NCI-H146 treated with DMSO at 0.1 percent for 48 hours (cell line): ENCODE results near the gene FARP1.

ENCODE experiments used
- DNase-seq: peaks from one replicate; lab custom pipeline; 2025; ENCODE audit not compliant: unreplicated experiment; lab: John Stamatoyannopoulos, UW

Gene FARP1

DNA sequence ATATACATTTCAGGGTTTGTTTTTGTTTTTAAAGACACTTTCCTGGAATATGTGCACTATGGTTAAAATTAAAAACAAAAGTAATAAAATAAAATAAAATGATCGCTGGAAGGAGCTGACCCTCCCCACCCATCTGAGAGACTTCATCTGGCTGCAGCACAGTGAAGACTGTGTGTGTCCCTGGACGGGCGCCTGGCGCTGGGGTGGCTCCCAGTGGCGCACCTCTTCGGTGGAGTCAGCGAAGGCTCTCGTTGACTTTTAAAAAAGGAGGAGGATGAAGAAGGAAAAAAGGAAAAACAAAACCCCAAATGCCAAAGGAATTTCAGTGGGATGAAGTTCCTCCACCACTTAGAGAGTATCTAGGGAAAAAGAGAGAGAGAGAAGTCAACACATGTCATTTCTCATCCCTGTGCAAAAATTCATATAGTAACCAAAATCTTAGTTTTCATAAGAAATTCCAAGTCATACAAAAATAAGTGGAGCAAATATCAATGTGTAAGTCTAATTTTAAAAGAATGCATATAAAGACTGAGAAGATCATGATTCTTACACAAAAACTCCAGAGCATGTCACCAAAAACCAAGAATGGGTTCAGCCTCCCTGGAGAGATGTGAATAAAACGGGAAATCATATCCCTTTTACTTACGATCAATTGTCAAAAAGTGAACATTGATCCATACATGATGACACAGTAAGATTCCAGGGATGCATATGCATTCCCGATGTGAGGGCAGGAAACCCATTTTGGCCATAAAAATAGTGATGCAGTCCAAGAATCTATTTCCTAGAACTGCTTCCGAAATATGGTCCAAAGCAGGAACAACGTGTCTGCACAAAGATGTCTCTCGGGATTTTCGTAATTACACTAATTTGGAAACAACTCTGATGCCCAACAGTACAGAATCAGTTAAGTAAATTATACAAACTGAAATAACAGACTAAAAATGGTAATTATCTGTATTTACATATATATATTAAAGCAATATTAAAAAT lies 310.3 kb downstream of the FARP1 start:
- no peak for DNase-seq

DNA sequence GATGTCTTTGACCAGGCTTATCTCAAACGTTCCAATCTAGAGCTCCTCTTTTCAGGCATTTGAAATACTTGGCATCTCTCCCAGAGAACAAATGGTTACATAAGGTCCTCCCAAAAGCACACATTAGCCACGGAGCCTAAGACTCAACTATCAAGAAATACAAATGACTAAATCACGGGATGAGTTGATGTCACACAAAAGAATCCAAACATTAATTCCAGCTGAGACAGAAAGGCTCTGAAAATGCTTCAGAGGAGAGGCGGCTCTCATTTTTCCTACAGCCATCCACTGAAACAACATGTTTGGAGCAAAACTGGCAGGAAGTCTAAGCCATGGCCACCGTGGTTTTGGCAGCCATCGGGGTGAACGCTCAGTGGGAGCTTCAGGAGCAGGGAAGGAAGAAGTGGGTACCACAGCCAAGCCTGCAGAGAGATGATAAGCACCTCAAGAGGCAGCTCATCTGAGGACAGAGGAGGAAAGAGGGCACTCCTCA lies 311.5 kb downstream of the FARP1 start:
- DNase-seq = no peak

DNA sequence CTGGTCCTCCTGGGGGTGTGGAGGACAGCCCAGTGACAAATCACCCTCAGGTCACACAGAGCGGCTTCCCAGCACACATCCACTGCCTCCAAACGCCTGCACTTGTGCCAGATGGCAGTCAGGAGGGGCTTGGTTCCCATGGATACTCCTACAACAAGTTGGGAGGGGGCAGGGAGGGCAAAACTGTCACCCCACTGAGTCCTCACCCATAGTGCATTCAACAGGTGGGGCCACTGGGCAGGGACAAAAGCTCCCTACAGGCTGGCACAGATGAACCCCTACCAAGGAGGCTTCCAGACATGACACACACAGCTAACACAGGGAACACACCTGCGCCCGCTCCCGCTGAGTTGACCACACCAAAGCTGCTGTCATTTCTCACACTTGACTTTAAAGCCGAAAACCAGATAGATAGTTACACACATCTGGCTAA lies 313.5 kb downstream of the FARP1 start:
- no peak for DNase-seq

DNA sequence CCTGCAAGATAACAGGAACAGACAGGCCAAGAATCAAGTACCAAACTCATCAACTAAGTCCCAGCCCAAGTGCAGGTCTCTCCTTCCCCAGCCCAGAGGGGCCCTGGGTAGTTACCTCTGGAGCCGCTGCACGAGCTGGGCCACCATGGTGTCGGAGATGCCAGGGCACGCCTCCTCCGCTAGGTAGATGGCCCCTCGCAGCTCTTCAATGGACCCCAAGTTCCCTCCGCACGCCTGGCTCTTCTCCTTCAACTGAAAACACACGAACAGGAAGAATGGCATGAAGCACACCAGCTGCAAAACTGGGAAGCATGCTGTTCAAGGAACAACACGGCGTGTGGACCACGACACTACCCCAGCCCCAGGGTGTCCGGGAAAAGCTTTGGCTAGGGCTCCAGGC lies 314.2 kb downstream of the FARP1 start:
- DNase-seq = no peak

DNA sequence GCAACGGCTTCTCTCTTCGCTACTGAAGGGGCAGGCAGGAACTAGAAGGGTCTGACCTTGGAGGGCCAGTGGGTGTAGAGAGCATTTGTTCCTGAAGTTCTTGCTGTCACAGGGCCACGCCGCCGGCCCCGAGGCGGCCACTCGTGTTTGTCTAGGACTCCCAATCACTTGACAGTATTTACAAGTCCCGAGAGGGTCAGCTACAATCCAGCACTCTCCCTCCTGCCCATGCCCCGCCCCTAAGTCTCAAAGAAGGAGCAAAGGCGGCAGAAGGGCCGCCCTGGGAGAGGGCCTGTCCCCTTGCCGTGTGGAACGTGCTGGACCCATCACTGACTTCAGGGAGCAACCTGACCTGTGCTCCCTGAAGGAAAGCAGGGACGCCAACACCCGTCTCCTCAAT lies 315.5 kb downstream of the FARP1 start:
- DNase-seq = no peak

DNA sequence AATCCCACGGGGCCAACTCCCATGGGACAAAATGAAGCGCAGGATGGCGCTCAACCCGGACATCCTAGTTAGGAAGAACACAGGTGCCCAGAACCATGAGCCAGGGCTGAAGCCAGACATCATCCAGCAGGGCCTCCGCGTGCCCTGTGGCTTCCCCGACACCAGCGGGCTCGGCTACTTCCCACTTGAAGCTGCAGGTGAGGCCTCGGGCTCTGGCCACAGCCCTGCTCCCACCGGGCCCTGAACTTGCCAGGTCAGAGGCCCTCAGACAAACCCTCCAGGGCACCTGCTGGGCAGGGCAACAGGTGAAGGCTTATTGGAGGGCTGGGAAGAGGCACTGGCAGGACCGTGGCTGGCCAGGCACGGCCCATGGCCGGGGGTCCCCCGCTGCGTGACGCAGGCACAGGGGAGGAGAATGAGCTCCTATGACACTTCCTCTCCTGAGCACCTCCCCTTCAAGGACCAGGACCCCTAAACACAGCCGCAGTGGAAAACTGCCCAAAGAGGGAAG lies 316.3 kb downstream of the FARP1 start:
- DNase-seq = no peak

DNA sequence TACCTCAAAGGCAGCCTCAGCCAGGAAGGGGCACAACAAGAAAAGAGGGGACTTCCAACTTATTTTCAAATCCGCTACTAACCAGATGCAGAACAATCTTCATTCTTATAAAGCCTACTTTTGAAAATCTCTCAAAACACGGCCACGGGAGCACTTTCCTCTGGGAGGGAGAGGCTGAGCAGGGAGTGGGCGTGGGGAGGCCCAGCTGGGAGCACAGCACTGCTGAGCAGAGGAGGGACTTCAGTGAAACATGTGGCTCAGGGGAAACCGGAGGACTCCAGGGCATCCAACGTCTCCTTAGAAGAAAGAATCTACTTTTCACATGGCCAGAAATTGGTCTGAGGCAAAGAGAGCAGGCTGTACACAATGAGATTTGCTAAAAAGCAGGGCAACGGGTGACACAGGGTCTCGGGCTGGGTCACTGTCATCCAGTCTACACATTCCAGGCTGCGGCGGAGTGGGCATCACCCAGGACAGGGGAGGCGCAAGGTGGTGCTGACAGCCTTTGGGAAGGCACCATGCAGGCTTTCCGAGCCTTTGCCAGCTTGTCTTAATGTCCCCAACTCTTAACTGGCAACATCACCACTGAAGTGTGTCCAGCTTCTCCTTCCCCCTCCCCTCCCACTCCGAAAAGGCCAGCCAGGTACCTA lies 317.0 kb downstream of the FARP1 start:
- DNase-seq = no peak

DNA sequence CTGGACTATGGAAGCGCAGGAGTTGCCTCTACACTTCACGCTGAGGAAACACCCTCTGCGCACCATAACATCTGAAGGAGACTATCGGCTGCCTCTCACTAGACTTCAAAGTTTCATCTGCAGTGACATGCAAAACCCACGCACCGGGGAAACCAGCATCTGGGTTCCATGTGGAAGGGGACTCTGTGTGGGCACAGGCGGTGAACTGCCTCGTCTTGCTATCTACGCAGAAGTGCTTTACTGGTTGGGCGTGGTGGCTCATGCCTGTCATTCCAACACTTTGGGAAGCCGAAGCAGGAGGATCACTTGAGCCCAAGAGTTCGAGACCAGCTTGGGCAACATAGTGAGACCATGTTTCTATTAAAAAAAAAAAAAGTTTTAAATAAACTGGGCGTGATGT lies 317.6 kb downstream of the FARP1 start:
- no peak for DNase-seq

DNA sequence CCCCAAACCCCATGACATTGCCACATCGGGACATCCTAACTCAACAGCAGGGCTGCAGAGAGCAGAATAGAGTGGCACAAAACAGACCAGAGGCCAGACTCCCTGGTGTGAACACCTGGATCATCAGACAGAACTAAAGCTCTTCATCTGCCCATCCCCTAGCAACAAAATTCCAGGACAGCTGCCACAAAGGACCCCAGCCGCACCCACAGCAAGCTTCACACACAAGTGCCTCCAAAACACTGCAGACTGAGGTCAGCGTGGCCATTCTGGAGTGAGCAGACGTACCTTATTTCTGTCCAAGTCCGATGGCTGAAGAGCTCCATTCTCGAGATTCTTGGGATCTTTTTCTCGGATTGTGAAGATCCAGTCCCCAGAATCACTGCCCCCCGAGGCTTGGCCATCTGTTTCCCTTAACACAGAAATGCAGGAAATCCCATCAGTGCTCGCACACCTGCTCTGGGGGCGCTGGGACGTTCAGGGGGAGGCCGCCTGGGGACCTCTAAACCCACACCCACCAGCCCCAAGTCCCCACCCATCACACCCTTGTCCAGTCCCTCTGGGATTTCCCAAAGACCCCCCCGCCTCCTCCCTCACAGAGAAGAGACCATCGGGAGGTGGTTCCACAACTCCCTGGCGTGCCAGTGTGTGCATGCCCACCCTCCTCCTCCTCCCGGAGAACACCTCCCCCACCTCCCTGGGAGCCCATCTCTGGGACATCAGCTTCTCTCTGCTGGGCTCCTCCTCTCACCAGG lies 318.8 kb downstream of the FARP1 start:
- no peak for DNase-seq

DNA sequence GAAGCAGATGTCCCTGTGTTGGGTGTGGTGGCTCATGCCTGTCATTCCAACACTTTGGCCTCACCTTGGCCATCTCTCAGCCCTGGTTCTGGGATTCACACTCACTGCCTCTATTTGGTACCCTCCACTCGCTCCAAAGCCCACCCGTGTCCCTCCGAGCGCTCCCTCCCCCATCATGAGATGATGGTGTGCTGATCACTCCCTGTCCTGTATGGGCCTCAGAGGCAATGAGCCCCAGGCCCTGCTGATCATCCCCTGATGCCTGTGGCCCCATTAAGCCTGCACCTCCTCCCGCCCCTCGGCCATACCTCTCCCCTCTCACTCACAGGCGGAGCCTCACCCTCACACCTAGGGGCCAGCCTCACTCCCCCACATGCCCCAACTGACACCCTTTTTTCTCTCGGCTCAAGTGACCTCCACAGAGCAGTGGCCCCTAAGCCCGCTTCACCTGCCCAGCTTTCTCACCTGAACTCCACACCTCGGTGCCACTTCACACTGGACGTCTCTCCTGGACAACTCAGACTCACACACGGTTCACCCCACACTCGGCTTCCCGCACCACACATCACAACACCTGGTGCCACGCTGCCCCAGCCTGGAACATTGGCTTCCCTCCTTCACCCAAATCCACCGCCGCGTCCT lies 319.5 kb downstream of the FARP1 start:
- no peak for DNase-seq

DNA sequence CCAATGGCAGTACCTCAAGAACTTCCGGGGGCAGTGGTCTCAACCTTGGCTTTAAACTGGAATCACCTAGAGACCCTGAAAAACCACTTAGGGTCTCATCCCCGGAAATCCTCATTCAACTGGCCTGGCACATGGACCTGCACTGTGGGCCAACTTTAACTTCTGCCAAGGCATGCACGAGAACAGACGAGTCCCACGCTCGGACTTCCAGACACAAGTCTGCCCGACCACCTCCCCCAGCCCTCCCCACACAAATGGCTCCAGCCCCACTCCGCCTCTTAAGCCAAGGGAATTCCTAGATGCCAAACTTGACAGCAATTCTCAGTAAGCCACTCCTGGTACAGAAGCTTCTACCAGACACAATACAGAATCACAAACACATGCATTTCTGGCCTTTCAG lies 320.1 kb downstream of the FARP1 start:
- no peak for DNase-seq

DNA sequence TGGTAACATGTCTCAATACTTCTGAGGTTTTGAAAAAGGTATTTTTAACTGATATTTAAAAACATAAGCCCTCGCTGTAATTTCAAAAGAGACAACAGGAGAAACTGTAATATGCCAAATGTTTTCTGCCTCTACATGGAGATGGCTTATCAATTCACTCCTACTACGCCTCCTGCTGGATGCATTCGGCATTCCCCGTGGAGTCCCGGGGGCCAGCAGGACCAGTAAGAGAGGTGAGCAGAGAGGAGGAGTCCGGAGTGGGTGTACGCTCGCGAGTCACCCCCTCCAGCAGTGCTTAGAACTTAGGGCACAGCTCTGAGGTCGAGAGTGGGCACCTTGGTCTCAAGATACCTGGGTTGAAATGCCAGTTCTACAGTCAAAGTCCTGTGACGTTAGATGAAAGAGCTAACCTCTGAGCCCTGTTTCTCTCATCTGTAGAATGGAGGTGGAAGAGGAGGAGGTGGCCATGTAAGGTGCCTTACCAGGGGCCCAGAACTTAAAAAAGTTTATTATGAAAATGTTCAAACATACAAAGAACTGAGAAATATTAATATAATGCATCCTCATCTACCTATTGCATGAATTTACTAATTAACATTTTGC lies 323.8 kb downstream of the FARP1 start:
- no peak for DNase-seq

DNA sequence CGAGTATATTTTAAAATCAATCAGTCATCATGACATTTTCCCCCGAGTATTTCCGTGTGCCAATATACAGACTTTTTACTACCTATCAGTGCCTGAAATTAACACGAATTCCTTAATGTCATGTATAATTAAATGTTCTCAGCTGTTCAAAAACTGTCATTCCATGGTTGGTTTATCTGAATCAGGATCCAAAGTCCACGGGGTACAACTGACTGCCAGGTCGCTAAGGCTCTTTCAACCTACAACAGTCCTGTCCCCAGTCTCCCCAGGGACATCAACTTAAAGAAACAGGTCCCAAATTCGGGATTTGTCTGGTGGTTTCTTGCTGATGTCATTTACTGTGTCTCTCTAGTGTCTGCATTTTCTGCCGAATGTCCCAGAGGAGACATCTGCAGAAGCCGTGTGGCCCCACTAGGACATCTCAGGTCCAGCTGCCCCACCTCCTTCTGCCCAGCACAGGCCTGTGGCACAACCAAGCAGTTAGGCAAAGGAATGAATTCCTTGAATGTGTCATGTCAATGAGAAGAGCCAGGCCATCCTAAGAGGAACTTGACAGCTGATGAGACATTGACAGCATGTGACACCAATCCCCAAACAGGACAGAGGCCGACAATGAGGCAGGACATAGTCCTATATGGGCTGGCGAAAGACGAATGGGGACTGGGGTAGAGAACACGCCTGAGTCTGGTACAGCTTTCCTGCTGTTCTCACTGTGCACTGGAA lies 324.5 kb downstream of the FARP1 start:
- DNase-seq = no peak

DNA sequence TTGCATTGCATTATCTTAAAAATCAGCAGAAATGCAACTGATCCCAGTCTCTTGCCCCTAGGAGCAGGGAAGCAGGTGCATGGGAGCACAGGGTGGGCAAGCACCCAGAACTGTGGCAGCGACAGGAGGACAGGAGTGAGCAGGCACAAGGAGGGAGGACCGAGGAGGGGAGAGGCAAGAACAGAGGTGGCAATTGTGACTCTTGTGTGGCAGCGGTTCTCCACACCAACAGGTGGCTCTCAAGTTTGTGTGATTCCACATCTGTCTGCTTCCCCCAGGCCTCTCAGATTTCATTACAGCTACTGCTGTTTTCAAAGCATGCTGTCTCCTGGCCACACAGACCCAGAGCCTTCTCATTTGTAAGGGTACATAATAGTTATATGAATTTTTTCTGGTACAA lies 325.5 kb downstream of the FARP1 start:
- no peak for DNase-seq

DNA sequence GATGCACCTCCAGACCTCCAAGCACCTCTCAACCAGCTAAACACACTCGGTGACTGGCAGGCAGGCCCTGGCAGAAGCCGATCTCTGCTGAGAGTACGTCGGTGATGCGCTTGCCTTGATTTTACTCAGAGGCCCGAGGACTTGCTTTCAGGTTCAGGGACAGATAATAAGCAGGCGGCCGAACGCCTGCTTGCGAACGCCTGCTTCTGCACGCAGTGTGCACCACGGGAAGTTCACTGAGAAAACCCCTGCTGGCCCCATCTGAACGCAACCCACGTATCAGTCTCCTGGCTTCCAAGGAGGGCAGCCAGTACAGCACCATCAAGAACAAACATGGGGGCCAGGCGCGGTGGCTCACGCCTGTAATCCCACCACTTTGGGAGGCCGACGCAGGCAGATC lies 326.0 kb downstream of the FARP1 start:
- DNase-seq = no peak

DNA sequence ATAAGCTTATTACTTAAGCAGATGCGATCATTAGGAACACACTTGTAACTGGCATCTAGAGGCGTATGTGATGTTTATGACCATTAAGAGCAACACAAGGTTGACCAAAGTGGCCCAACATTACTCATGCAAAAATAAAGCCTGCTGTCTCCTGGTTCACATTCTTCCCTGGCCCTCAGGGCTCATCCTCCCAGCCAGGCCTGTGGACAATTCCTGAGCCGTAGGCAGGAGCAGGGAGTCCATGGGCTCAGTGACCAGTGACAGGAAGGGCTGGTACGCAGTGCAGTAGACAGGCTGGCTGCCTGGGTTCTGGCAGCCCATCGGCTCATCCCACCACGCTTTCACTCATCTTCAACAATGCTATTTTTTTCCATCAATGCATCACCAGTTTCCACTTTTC lies 328.0 kb downstream of the FARP1 start:
- DNase-seq = no peak

DNA sequence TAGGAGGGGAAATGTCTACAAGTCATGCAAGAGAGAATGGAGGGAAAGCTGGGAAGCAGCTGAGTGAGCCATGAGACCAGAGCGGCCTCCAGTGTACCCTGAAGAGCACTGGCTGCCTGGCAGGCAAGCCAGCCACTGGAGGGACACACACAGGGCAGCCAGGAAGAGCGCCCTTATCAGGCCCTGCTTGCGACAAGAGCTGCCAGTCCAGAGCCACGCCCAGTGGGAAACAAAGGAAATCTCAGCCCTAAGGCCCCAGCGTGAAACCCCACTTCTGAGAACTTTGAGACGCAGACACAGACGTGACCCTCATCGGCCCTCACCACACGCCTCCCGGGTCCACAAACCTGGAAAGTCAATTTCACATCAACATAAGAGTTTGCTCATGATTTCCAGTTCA lies 329.0 kb downstream of the FARP1 start:
- DNase-seq = no peak

DNA sequence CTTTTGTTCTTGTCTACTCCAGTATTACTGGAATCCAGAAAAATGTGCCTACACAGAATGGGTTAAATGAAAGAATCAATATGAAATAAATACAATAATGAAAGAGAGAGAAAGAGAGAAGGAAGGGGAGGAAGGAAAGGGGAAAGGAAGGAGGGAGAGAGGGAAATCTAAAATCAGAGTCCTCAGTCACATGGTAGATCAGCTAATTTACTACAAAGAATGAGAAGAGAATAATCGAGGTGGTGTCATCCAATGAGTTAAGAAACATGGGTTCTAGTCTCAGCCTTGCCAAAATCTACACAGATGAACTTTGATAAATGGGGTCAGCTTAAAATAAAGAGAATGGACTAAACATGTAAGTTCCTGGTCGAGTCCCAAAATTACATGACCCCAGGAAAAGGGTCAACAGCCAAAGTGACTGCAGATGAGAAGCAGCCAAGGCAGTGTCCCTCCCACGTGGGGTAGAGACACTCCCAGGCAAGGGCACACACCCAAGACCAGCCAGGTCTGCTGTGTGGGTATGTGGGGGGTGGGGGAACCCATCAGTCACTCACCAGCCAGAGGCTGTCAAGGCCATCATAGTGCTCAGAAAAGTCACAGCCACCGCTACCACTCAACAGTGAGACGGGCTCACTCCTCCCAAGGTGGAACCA lies 330.4 kb downstream of the FARP1 start:
- DNase-seq = no peak

DNA sequence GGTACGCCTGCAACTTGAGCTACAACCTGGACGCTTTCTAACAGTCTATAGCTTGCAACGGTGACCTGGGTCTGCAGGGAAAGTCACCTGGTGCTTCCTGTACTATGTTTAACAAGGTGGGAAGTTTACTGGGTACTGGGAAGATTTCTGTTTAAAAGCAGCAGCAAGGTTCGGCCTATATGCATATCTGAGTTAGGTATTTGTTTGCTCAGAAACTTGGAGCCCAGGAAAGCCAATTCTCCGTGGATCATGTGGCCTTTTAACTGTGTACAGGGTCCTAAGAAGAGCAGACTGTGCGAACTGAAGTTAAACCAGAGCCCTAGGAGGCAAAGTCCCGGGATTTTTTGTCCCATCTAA lies 330.9 kb downstream of the FARP1 start:
- no peak for DNase-seq
